GM19455 (cell line): ENCODE results near the gene AMER3.
"Not testable (repeated sequence)": the region's sequence is repeated elsewhere in the genome, so short reads cannot be mapped to it uniquely, and the experiment has no call there.

ENCODE experiments used
- ATAC-seq: cut with Tn5 transposase; IDR thresholded peaks from one replicate; pipeline ENCODE4 v1.9.1; 2021; ENCODE audit not compliant: unreplicated experiment

AMER3 gene, protein sequence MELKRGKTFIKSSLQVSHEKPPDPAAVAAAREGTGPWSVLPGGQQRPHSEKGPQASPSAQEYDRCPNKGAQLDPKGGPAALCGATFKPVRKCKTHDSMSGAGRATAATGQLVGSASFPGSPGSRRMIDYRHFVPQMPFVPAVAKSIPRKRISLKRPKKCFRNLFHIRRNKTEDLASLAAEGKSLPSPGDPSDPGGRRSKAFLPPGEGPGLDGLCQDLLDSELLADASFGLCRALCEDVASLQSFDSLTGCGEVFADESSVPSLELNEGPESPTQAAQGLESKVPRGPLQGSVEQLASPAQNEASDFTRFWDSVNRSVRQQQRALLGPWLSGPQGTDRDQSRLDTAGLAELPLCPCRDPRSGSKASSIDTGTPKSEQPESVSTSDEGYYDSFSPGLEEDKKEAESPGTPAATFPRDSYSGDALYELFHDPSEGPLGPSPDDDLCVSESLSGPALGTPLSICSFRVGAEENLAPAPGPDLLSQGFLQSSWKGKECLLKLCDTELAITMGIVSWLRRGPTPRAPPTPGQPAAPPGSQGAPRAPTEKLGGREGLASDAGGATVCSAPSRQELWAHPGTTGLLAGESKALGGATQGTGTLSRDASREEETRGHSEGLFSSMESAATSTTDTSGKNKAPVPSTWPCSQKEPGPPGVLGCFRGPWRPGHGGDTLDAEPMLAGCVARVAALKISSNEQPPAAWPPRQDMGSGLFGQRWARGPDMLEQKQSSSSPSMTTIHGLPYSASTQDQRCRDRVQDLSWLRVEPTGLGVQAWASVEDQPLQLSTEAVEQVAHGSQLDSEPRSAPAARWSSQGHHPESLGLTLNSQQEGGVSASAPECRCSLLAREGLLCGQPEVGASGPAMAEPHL

DNA sequence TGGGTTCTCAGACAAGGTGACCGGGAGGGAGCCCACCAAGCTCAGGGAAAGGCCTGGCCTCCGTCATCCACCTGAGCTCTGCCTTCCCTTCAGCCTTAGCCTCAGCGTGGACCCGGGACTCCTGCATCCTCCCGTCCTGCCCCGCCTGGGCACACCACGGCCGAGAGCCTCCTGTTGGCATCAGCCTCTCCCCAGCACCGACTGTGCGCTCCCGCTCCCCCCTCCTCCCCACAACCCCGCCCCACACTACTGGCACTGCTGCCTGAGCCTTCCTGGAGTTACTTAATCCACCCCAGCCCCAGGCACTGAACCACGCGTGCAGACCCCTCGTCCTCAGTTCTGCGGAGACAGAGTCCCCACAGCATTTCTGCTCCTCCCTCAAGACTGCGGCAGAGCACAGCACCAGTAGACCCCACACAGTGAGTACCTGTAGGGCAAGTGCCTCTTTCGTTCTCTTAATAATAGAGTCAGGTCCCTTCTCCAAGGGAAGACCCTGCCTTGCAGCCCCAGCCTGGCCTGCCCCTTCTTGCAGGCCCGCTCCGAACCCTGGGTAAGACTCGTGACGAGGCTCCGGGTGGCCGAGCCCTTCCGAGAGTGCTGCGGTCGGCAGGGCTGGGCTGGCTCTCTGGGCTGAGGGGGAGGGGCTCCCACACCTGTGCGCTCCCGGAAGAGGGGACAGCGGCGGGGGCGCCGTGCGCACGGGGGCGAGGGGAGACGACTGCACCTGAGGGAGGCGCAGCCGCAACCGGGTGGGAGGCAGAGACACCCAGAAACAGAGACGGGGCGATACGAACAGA is at the start of gene AMER3:
Gene AMER3, plus strand, starts transcription at position 285 of the 797 bp plus-strand sequence. CDS start 6,533 bp downstream, outside the sequence.
- no peak for ATAC-seq

DNA sequence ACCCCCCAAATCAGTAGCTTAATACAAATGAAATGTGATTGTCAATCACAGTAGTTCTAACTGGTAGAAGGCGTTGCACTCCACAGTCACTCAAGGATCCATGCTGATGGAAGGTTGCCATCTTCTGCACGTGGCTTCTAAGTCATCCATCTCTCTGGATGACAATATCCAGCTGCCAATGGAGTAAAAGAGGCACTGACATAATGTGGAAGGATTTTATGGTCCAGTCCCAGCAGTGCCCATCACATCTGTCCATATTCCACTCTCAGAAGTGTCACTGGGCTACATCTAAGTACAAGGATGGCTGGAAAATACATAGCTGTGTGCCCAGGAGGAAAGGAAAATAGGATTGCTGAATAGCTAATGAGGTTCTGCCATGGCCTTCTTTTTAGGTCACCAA is 40.5 kb upstream of the AMER3 start:
- ATAC-seq, result not testable (repeated sequence)

DNA sequence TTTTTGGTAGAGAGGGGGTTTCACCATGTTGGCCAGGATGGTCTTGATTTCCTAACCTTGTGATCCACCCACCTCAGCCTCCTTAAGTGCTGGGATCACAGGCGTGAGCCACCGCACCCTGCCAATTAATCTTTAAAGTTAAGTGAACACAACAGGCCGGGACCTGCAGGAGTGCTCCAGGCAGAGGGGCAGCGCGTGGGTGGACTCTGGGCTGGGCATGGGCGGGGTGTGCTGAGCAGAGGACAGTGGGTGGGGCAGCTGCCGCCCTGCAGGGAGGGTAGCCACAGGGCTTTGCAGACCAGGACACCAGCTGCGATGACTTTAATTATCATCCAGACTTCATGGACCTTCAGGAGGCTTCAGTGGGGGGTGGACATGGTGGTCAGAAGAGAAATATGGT is 35.3 kb upstream of the AMER3 start:
- ATAC-seq, result no peak

DNA sequence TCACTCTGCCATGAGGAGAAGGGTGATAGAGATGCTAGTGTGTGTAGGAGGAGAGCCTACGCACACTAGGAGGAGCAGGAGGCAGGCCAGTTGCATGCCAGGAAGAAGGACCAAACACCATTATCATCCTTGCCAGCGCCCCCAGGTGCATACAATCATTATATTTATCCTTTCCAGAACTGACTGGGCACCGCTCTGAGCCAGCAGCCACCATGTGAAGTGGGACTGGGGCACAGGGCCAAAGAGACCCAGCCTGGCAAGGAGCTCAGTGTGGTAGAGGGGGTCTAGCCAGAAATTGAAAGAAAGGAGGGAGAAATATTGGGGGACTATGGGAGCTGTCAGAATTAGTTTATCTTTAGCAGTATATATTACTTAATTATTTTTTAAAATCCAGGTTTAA is 34.8 kb upstream of the AMER3 start:
- ATAC-seq, result no peak

DNA sequence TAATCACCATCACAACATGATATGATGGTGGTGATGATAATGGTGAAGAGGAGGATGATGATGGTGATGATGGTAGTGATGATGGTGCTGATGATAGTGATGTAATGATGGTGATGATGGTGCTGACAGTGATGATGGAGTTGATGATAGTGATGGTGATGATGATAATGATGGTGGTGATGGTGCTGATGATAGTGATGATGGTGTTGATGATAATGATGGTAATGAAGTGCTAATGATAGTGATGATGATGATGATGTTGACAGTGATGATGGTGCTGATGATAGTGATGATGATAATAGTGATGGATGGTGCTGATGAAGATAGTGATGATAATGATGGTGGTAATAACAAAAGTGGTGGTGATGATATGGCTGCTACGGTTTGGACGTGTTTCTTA is 30.9 kb upstream of the AMER3 start:
- ATAC-seq, result no peak

DNA sequence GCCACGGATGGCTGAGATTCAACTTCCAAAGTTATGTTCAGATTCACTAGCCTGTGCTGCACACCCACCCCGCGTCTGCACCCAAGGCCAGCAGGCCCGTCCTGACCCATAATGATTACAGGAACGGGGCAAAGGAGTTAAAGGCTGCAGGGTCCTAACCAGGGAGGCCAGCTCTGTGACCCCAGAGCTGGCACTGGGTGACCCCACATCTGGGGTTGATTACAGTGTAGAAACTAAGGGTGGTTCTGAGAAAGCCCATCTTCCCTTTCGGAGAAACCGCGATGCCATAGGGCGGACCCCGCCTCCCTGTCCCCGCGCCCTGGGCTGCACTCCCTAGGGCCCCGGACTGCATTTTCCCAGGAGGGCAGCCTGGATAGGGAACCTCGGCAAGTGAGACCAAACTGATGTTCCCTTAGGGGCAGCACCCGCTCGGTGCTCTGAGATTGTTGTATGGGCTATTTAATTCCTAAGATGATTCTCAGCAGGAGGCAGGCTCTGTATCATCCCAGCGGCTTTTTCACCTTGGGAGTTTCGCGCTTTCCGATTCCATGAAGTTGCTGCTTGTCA is 28.6 kb upstream of the AMER3 start:
- no peak for ATAC-seq

DNA sequence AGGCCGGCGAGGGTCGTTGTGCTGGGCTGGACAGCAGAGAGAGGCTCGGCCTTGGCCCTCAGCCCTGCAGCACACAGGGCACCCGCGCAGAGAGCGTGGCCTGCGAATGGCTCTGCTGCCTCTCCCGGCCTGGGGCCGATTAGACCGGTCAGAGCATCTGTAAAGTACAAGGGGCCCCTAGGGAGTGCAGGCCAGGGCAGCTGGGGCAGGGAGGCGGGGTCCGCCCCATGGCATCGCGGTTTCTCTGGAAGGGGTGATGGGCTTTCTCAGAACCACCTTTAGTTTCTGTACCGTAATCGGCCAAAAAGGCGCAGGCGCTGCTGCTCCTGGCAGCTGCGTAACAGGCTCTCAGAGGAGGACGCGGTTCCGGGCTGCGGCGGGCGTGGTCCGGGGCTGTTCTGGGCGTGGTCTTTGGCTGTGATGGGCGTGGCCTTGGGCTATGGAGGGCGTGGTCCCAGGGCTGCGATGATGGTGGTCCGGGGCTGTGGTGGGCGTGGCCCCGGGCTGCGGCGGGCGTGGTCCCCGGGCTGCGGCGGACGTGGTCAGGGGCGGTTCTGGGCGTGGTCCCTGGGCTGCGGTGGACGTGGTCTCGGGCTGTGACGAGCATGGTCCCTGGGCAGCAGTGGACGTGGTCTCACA is 27.9 kb upstream of the AMER3 start:
- ATAC-seq, result peak; percentile 92

DNA sequence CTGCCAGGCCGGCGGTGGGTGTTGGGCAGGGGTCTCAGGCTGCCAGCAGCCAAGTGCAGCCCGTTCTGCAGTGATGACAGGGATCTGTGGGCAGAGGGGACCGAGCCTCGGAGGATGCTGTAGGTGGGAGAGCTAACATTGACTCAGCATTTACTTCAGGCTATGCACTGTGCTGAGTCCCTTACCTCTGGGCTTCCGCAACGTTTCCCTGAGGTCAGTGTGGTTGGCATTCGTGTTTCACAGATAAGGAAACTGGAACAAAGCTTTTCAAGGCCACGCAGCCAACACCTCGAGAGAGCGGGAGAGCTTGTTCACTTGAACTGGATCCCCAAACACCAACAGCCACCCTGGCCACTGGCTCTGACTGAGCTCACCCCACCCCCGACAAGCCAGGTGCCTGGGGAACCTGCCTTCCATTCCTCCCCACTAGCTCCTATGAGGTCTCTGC is 27.3 kb upstream of the AMER3 start:
- ATAC-seq, result peak; percentile 18

DNA sequence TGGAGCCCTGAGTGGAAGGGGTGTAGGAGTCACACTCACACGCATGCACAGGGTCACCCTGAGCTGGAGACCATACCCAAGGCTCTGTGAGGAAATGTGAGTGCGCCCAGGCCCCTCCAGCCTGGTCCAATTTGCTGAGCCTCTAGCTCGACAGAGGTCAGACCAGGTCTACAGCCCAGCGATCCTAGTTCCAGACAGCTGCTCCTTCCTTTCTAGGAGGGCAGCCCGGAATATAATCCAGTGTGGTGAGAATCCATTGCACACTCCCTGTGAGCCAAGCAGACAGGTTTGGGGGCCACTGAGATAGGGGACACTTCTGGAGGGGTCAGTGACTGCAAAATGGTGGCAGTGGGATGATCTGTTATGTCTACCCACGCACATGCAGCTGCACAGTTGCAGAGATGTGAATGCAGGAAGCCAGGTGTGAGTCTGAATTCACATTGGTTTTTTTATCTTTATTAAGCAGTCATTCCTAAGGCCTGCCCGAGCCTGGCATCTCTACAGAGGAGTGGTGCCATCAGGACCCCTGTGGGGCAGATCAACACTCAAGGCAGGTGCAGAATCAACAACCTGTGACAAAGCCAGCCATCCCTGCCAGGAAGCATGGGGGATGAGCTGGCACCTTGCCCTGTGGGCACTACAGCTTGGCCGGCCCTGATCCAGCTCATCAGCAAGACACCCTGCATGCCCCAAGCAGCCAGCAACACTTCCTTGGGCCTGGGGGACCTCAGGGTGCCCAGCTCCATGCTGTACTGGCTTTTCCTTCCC is 26.6 kb upstream of the AMER3 start, which contains the start of gene GPR148:
Gene GPR148, plus strand, starts transcription at position 522 of the 768 bp plus-strand sequence. Its CDS starts 82 bp downstream, at position 604.
- no peak for ATAC-seq

DNA sequence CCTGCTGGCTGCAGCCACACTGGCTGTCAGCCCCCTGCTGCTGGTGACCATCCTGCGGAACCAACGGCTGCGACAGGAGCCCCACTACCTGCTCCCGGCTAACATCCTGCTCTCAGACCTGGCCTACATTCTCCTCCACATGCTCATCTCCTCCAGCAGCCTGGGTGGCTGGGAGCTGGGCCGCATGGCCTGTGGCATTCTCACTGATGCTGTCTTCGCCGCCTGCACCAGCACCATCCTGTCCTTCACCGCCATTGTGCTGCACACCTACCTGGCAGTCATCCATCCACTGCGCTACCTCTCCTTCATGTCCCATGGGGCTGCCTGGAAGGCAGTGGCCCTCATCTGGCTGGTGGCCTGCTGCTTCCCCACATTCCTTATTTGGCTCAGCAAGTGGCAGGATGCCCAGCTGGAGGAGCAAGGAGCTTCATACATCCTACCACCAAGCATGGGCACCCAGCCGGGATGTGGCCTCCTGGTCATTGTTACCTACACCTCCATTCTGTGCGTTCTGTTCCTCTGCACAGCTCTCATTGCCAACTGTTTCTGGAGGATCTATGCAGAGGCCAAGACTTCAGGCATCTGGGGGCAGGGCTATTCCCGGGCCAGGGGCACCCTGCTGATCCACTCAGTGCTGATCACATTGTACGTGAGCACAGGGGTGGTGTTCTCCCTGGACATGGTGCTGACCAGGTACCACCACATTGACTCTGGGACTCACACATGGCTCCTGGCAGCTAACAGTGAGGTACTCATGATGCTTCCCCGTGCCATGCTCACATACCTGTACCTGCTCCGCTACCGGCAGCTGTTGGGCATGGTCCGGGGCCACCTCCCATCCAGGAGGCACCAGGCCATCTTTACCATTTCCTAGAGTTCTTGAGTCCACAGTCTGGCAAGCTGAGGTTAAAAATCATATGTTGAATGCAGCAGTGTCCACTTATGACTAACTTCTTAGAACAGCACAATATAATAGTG is 25.7 kb upstream of the AMER3 start:
- ATAC-seq, result no peak

DNA sequence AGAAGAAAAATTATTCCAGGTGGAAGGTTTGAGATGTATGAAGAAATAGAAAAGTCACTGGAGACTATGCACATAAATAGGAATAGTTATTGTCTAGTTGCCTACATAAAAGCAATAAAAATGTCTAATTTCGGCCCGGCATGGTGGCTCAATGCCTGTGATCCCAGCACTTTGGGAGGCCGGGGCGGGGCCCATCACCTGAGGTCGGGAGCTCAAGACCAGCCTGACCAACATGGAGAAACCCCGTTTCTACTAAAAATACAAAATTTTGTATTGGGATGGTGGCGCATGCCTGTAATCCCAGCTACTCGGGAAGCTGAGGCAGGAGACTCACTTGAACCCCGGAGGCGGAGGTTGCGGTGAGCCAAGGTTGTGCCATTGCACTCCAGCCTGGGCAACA is 23.1 kb upstream of the AMER3 start:
- not testable (repeated sequence) for ATAC-seq

DNA sequence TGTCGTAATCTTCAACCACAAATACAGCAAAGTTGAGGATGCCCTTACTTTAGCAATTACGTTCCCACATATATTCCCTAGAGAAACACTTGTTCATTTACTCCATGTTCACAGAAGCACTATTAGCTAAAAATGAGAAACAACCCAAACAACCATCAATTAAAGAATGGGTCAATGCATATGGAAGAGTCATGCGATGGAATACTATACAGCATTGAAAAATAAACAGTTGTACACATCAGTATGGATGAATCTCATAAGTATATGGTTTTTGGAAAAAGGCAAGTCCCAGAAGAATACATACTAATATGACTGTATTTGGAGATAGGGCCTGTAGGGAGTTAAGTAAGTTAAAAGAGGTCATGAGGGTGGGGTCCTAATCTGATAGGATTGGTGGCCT is 20.1 kb upstream of the AMER3 start:
- no peak for ATAC-seq

DNA sequence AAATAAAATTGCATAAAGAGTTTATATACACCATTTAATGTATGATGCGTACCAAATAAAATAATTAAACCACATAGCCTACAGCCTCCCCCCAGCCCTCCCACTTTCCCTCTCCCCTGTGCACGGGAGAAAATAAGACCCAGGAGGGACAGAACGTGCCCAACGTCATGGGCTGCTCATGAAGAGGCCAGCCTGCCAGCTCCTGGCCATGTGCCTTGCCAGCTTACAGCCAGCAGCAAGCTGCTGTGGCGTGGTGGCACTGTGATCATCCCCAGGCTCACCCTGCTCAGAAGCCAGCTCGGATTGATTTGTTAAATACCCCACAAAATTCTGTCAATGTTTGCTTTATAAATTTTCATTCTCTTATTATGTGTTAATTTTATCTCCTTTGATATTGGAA is 18.9 kb upstream of the AMER3 start:
- no peak for ATAC-seq

DNA sequence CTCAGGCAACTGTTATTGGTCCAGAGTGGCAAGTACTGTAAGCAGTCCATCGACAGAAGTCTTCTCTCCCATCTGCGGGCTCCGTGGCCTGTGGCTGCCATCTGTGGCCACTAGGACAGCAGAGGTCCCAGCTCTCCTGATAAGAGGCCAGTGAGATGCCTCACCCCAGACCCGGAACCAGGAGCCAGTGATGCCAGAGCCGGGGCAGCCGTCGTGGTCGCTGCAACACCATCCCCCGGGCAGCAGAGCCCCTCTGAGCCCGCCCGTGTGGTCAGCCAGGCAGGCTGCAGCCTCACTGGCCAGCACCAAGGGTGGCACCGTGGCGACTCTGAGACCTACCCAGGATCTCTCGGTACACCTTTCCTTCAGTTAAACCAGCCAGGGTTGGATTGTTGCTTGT is 17.7 kb upstream of the AMER3 start:
- ATAC-seq, result no peak

DNA sequence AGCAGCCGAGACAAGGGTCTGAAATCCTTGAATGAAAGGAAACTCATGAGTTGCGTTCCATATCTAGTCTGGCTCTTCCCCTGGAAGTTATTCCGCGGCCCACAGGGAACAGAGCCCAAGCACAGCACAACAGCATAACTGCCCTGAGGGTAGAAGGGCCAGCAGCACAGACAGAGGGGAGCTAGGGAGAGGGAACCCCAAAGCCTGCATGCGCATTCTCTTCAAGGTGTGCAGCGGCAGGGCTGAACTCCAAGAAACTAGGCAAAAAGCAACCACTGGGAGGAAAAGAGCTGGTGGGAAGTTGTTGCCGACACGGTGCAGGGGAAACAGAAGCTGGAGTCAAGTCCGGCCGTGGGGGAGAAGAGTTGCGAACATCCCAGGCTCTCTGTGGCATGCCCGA is 14.7 kb upstream of the AMER3 start:
- ATAC-seq, result no peak

DNA sequence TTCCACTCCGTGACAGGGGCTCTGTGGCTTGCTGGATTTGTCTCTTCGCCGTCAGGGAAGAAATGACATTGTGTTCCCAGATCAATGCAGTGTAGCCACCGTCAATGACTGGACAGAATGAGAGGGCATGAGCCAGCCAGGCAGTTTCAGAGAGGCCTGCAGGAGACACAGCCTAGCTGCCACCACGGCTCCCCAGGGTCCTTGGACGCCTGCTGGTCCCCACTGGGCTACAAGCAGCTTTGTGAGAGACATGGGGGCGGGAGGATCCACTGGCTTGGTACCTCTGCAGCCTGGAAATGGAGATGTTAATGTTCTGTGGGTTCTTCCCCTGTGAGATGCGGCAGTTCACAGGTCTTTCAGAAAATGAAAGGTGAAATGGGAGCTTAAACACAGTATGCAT is 12.1 kb upstream of the AMER3 start:
- no peak for ATAC-seq

DNA sequence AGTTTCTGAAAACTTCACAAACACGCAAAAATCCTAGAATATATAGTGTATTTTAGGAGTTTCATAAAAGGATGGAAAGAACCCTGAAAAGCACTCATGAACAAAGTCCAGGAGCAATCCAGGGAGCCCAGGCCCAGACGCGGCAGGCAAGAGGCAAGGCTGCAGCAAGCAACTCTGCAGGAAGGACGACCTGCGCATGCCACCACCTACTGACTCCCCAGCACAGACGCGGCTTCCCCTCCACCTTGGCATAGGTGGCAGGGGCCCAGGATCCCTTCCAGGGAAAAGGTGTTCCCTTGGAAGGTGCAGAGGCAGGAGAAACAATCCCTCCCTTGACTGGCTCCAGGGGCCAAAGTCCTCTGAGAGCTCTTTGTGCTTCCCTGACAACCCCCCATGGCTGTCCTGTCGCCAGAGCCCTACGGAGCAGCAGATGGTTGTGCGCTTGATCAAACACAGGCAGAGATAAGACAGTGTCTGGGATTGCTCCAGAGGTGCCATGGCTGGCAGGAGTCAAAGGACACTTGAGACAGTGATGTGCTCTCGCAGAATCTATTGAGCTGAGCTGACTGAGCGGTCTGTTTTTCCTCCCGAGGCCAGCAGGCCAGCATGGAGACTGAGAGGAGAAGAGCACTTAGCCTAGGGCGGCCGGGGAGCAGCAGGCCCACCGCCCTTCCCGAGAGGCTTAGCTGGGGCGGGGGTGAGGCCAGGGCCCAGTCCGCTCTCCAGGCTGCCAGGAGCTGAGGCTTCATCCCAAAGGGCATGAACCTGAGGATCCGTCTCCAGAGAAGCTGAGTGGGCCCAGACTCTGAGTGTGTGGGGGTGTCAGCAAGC is 10.8 kb upstream of the AMER3 start:
- no peak for ATAC-seq
